Activated CD8-positive, alpha-beta T cell treated with anti-CD3 and anti-CD28 coated beads for 36 hours (primary cell): ENCODE data around the gene ADAMTS20. TPM values are rescaled to one million over a fixed set of nuclear protein-coding genes. Genes with fewer than 3 reads are reported as not detected.

Experiments
- ATAC-seq: fragments of 200-7000 bp; cut with Tn5 transposase; one replicate; pipeline ENCODE4 v1.10.0; 2021; ENCODE audit warnings: mild to moderate bottlenecking, moderate library complexity
- CTCF ChIA-PET: fragments of 350-600 bp; sonication (Branson Sonifier 250); formaldehyde crosslinking; loops from one replicate; lab custom pipeline; 2021; ENCODE audit warnings: antibody characterized with exemption; lab: Charles Lee
- POLR2A ChIA-PET: fragments of 350-600 bp; sonication (Branson Sonifier 250); formaldehyde crosslinking; loops from one replicate; lab custom pipeline; 2021; ENCODE audit warnings: antibody characterized with exemption; lab: Charles Lee
- DNase-seq: peaks from one replicate; pipeline ENCODE4 v3.0.0-alpha.2; 2020
- H3K27ac Mint-ChIP-seq: one replicate; pipeline ENCODE4 v1.8.0; 2021; ENCODE audit warnings: mild to moderate bottlenecking, mixed read lengths
- H3K27me3 Mint-ChIP-seq: one replicate; pipeline ENCODE4 v1.8.0; 2021; ENCODE audit warnings: mixed read lengths
- H3K36me3 Mint-ChIP-seq: one replicate; pipeline ENCODE4 v1.8.0; 2021; ENCODE audit warnings: low read depth, mixed read lengths
- H3K4me1 Mint-ChIP-seq: one replicate; pipeline ENCODE4 v1.8.0; 2021; ENCODE audit warnings: low read depth, mixed read lengths
- H3K4me3 Mint-ChIP-seq: one replicate; pipeline ENCODE4 v1.8.0; 2021; ENCODE audit warnings: mild to moderate bottlenecking, moderate library complexity, mixed read lengths
- H3K9me3 Mint-ChIP-seq: one replicate; pipeline ENCODE4 v1.8.0; 2021; ENCODE audit warnings: mixed read lengths
- CTCF ChIP-seq: fragments of 200-600 bp; IDR thresholded peaks from one replicate; pipeline ENCODE4 v1.8.0; 2022; ENCODE audit warnings: antibody characterized with exemption, mild to moderate bottlenecking
- intact Hi-C: fragments of 100-400 bp; cut with micrococcal nuclease; formaldehyde crosslinking; loops from one replicate; pipeline ENCODE4 v1.10.0; 2022
- total RNA-seq, 2 experiments: library from RNA; stranded (reverse); gene quantifications; one replicate each; pipeline ENCODE4 v1.2.3, GENCODE V29; 2021

The ADAMTS20 gene
- total RNA-seq, 2 experiments from 2014 or later = not detected

GRCh38 chr12:43320281-43320680 lies 231.7 kb downstream of the ADAMTS20 start:
- Mint-ChIP-seq H3K36me3 (no peaks in the 10 kb centered on the region), H3K4me3 (no peak overlapping the region), H3K9me3 (peaks cover 1% of the 10 kb centered on the region), H3K27me3 (no peaks in the 10 kb centered on the region), H3K4me1 (no peaks in the 10 kb centered on the region), H3K27ac (no peak overlapping the region)
- ChIA-PET POLR2A (no interaction called here), CTCF (no interaction called here)
- no peak for TF ChIP-seq CTCF
- intact Hi-C loops = no loop called here
- ATAC-seq (no peak), DNase-seq (no peak)

GRCh38 chr12:43318021-43318420 lies 234.0 kb downstream of the ADAMTS20 start:
- DNase-seq (no peak), ATAC-seq (no peak)
- Mint-ChIP-seq H3K4me1 (no peaks in the 10 kb centered on the region), H3K27ac (no peak overlapping the region), H3K9me3 (no peaks in the 10 kb centered on the region), H3K36me3 (no peaks in the 10 kb centered on the region), H3K4me3 (no peak overlapping the region), H3K27me3 (no peaks in the 10 kb centered on the region)
- CTCF ChIA-PET = no interaction called here
- no peak for TF ChIP-seq CTCF
- intact Hi-C loops = no loop called here
- POLR2A ChIA-PET = no interaction called here

DNA sequence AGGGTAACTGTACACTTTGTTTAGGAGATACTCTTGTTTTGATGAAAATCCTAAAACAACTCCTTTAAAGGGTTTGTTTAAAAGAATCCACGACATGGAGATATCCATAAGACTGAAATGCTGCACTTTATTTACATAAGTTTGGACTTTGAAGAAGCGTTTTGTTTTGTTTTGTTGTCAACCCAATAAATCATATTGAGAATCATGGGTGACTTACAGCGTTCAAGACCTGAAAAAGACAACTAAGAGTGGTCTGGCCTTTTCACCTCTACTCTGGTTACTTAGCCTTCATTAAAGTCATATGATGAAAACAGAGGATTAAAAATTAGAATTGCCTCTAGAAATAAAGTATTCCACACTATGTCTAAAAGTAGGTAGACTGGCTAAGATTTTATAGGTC lies 234.8 kb downstream of the ADAMTS20 start:
- ChIA-PET POLR2A (interaction anchor here (0.6 kb wide), 1 partner anchor 314 kb away, joined by 4 read pairs; no protein-coding TSS in a partner anchor), CTCF (no interaction called here)
- ATAC-seq = no peak
- DNase-seq = no peak
- no peak for TF ChIP-seq CTCF
- intact Hi-C loops = no loop called here
- Mint-ChIP-seq H3K4me1 (no peaks in the 10 kb centered on the region), H3K9me3 (no peaks in the 10 kb centered on the region), H3K4me3 (no peak overlapping the region), H3K27me3 (no peaks in the 10 kb centered on the region), H3K36me3 (no peaks in the 10 kb centered on the region), H3K27ac (no peak overlapping the region)

DNA sequence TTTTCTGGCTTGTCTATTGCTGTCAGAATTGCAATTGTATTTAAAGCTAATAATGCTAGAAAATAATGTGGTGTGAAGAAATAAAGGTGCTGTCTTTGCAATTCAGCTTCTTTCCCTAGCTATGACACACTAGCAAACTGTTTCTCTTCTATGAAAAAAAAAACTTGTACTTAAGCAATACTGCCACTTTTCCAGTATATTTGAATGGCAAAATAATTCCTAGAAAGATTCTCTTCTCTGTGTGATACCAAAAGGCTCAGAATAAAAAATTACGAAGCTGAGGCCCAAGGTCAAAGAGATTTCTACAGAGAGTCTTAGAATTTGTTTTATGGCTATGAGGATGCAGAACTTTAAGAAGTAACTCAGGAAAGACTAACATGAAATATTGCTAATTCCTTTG lies 235.5 kb downstream of the ADAMTS20 start:
- H3K4me1 Mint-ChIP-seq = no peaks in the 10 kb centered on the region
- ChIA-PET POLR2A (interaction anchor here (0.6 kb wide), 1 partner anchor 315 kb away, joined by 4 read pairs; no protein-coding TSS in a partner anchor), CTCF (no interaction called here)
- TF ChIP-seq CTCF = no peak
- no peaks in the 10 kb centered on the region for H3K36me3 Mint-ChIP-seq
- H3K4me3 Mint-ChIP-seq = no peak overlapping the region
- no peaks in the 10 kb centered on the region for H3K27me3 Mint-ChIP-seq
- no peak for ATAC-seq
- H3K9me3 Mint-ChIP-seq = no peaks in the 10 kb centered on the region
- no peak for DNase-seq
- H3K27ac Mint-ChIP-seq = no peak overlapping the region
- intact Hi-C loops = no loop called here

DNA sequence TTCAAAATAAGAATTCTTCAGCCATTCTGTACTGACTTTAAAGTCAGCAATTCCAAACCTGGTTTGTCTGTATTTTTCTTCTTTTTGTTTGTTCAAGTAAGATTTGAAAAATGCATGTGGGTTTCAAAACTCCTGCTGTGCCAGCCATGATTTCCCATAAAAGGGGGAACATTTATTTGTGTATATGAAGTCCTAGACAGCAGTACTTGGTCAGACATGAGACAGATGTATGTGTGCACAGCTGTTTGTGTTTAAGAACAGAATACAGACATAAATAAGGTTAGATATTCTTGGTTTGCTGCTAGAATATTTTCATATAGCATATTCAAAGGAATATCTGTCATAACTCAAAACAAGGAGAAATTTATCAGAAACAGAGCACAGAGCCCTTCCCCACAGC lies 236.0 kb downstream of the ADAMTS20 start:
- ChIA-PET CTCF (no interaction called here), POLR2A (no interaction called here)
- no peak overlapping the region for H3K27ac Mint-ChIP-seq
- no peak for TF ChIP-seq CTCF
- no peaks in the 10 kb centered on the region for H3K27me3 Mint-ChIP-seq
- intact Hi-C loops = no loop called here
- H3K4me1 Mint-ChIP-seq = no peaks in the 10 kb centered on the region
- ATAC-seq = no peak
- H3K4me3 Mint-ChIP-seq = no peak overlapping the region
- no peak for DNase-seq
- no peaks in the 10 kb centered on the region for H3K9me3 Mint-ChIP-seq
- H3K36me3 Mint-ChIP-seq = no peaks in the 10 kb centered on the region
